GM21526 (cell line): ENCODE measurements around the gene ZC3HAV1.
"Not testable (repeated sequence)": the region's sequence is repeated elsewhere in the genome, so short reads cannot be mapped to it uniquely, and the experiment has no call there.

Source experiments
- ATAC-seq: cut with Tn5 transposase; IDR thresholded peaks from one replicate; pipeline ENCODE4 v1.9.1; 2021; ENCODE audit warnings: moderate library complexity; ENCODE audit not compliant: unreplicated experiment, low FRiP score

The ZC3HAV1 gene

GRCh38 chr7:139055674-139056073 lies 53.8 kb downstream of the ZC3HAV1 start:
- ATAC-seq: no peak

GRCh38 chr7:139054656-139055055 lies 54.9 kb downstream of the ZC3HAV1 start:
- not testable (repeated sequence) for ATAC-seq

- no peak for ATAC-seq
These were observed 55.4 kb downstream of the ZC3HAV1 start for GRCh38 chr7:139054101-139054500.

- no peak for ATAC-seq
These were observed 57.9 kb downstream of the ZC3HAV1 start for GRCh38 chr7:139051655-139052054.

- no peak for ATAC-seq
These were observed 59.6 kb downstream of the ZC3HAV1 start for GRCh38 chr7:139049936-139050335.

- ATAC-seq: no peak
These were observed 60.4 kb downstream of the ZC3HAV1 start for GRCh38 chr7:139049111-139049510.

- ATAC-seq: no peak
These were observed 61.5 kb downstream of the ZC3HAV1 start for GRCh38 chr7:139047970-139048369.

- ATAC-seq: no peak
These were observed 63.4 kb downstream of the ZC3HAV1 start for GRCh38 chr7:139046143-139046542.

GRCh38 chr7:139044813-139045794 lies 64.4 kb downstream of the ZC3HAV1 start:
- no peak for ATAC-seq

GRCh38 chr7:139043823-139044812 lies 65.4 kb downstream of the ZC3HAV1 start:
- ATAC-seq: no peak

- no peak for ATAC-seq
These were observed 68.0 kb downstream of the ZC3HAV1 start for GRCh38 chr7:139041378-139042085.

- no peak for ATAC-seq
These were observed 70.8 kb downstream of the ZC3HAV1 start for GRCh38 chr7:139038691-139039090.

- ATAC-seq: no peak
These were observed 72.6 kb downstream of the ZC3HAV1 start for GRCh38 chr7:139036901-139037300.

GRCh38 chr7:139035586-139036353 lies 73.8 kb downstream of the ZC3HAV1 start, which contains the start of gene ZC3HAV1L:
Gene ZC3HAV1L, minus strand, starts transcription at chr7:139036042. Its CDS starts 25 bp downstream, at chr7:139036017.
- ATAC-seq: peak; percentile 79

GRCh38 chr7:139034855-139035585 lies 74.5 kb downstream of the ZC3HAV1 start:
- peak; percentile 36 for ATAC-seq

GRCh38 chr7:139034336-139034735 lies 75.2 kb downstream of the ZC3HAV1 start:
- ATAC-seq: no peak

GRCh38 chr7:139033346-139034114 lies 76.0 kb downstream of the ZC3HAV1 start:
- no peak for ATAC-seq

- no peak for ATAC-seq
These were observed 77.0 kb downstream of the ZC3HAV1 start for GRCh38 chr7:139032473-139032872.
